GM19238 (cell line): Measurements from ENCODE around the gene RAB11FIP3.

Experiments used
- DNase-seq: peaks from one replicate; pipeline ENCODE4 v3.0.0; 2011; ENCODE audit warnings: low spot score; ENCODE audit not compliant: insufficient read length

The RAB11FIP3 gene

GRCh38 chr16:530111-530817 is 104.8 kb downstream of the RAB11FIP3 start:
- DNase-seq: no peak

GRCh38 chr16:531494-532125 is 106.2 kb downstream of the RAB11FIP3 start:
- DNase-seq: no peak

GRCh38 chr16:533391-534123 is 108.1 kb downstream of the RAB11FIP3 start:
- DNase-seq: no peak

GRCh38 chr16:534135-534534 is 108.7 kb downstream of the RAB11FIP3 start:
- no peak for DNase-seq

- no peak for DNase-seq
Measured at GRCh38 chr16:534856-535445, 109.5 kb downstream of the RAB11FIP3 start.

- no peak for DNase-seq
Measured at GRCh38 chr16:535446-536405, 110.3 kb downstream of the RAB11FIP3 start.

- DNase-seq: no peak
Measured at GRCh38 chr16:536746-537145, 111.3 kb downstream of the RAB11FIP3 start.

- no peak for DNase-seq
Measured at GRCh38 chr16:537415-538335, 112.2 kb downstream of the RAB11FIP3 start.

GRCh38 chr16:539901-540530 is 114.6 kb downstream of the RAB11FIP3 start:
- no peak for DNase-seq

- DNase-seq: no peak
Measured at GRCh38 chr16:540645-541340, 115.3 kb downstream of the RAB11FIP3 start.

- no peak for DNase-seq
Measured at GRCh38 chr16:543301-544164, 118.1 kb downstream of the RAB11FIP3 start.

- DNase-seq: no peak
Measured at GRCh38 chr16:544517-544916, 119.1 kb downstream of the RAB11FIP3 start.

GRCh38 chr16:546909-547770 is 121.7 kb downstream of the RAB11FIP3 start:
- DNase-seq: no peak

- no peak for DNase-seq
Measured at GRCh38 chr16:548586-548985, 123.1 kb downstream of the RAB11FIP3 start.

- DNase-seq: no peak
Measured at GRCh38 chr16:549544-550263, 124.3 kb downstream of the RAB11FIP3 start.

- DNase-seq: no peak
Measured at GRCh38 chr16:551210-551609, 125.8 kb downstream of the RAB11FIP3 start.
